Neural progenitor cell (in vitro differentiated cells): ENCODE data around the gene SEZ6L.

Experiments used
- EZH2 ChIP-seq: fragments of 200-600 bp; sonication (generic); IDR thresholded peaks from 2 replicates; pipeline ENCODE4 v1.6.1; 2017; ENCODE audit warnings: antibody characterized with exemption, mild to moderate bottlenecking, moderate library complexity
- EZH2phosphoT487 ChIP-seq: fragments of 200-600 bp; sonication (generic); IDR thresholded peaks from 2 replicates; pipeline ENCODE4 v1.6.1; 2017; ENCODE audit warnings: antibody characterized with exemption
- TF ChIP-seq, protein P1 (sequence below): fragments of 200-600 bp; sonication (generic); IDR thresholded peaks from 2 replicates; pipeline ENCODE4 v1.5.1; 2017; ENCODE audit warnings: antibody characterized with exemption, mild to moderate bottlenecking

DNA sequence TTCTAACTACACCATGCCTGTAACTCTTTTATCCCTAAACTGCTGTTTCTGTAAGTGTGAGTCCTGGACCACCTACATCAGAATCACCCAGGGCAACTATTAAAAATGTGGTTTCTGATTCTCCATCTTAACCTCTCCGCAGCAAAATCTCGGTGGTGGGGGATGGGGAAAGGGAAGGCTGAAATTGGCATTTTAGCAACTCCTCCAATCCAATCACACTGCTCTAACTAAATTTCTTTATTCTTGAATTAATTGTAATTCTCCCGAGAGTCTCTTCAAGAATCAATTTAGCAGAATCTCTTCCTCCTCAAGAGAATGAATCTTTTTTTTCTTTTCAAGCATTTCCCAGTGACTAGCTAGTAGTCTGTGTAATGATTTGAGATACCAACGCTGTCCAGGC, 36.2 kb downstream of the SEZ6L start:
- TF ChIP-seq, protein P1, sequence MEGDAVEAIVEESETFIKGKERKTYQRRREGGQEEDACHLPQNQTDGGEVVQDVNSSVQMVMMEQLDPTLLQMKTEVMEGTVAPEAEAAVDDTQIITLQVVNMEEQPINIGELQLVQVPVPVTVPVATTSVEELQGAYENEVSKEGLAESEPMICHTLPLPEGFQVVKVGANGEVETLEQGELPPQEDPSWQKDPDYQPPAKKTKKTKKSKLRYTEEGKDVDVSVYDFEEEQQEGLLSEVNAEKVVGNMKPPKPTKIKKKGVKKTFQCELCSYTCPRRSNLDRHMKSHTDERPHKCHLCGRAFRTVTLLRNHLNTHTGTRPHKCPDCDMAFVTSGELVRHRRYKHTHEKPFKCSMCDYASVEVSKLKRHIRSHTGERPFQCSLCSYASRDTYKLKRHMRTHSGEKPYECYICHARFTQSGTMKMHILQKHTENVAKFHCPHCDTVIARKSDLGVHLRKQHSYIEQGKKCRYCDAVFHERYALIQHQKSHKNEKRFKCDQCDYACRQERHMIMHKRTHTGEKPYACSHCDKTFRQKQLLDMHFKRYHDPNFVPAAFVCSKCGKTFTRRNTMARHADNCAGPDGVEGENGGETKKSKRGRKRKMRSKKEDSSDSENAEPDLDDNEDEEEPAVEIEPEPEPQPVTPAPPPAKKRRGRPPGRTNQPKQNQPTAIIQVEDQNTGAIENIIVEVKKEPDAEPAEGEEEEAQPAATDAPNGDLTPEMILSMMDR: no peak
- TF ChIP-seq EZH2 (no peak), EZH2phosphoT487 (no peak)
